SK-N-SH treated with all-trans-retinoic acid at 6 μM for 48 hours (cell line): ENCODE measurements around the gene DOCK7.
"Not testable (repeated sequence)": the region's sequence is repeated elsewhere in the genome, so short reads cannot be mapped to it uniquely, and the experiment has no call there.

ENCODE experiments used
- ATAC-seq: fragments of 200-7000 bp; cut with Tn5 transposase; 3 replicates; pipeline ENCODE4 v1.9.1; 2020; ENCODE audit warnings: mild to moderate bottlenecking, moderate library complexity
- ARNTL ChIP-seq: fragments of 450-650 bp; formaldehyde crosslinking; IDR thresholded peaks from 2 replicates; pipeline ENCODE4 v1.5.0; 2020; ENCODE audit warnings: low read depth, mild to moderate bottlenecking, moderate library complexity, borderline replicate concordance
- BACH2 ChIP-seq: fragments of 250-450 bp; sonication (Bioruptor Pico); IDR thresholded peaks from 2 replicates; pipeline ENCODE4 v1.9.0; 2021; ENCODE audit warnings: mild to moderate bottlenecking, borderline replicate concordance
- CSDC2 ChIP-seq: fragments of 250-450 bp; sonication (Bioruptor Pico); IDR thresholded peaks from 2 replicates; pipeline ENCODE4 v1.5.0; 2020; ENCODE audit warnings: mild to moderate bottlenecking, moderate library complexity
- ESRRG ChIP-seq: fragments of 250-450 bp; sonication (Bioruptor Pico); IDR thresholded peaks from 2 replicates; pipeline ENCODE4 v1.6.1; 2021; ENCODE audit warnings: mild to moderate bottlenecking
- GLIS3 ChIP-seq: fragments of 250-450 bp; sonication (Bioruptor Pico); IDR thresholded peaks from 2 replicates; pipeline ENCODE4 v1.5.0; 2020; ENCODE audit warnings: mild to moderate bottlenecking, moderate library complexity
- ISL1 ChIP-seq: fragments of 250-450 bp; sonication (Bioruptor Pico); IDR thresholded peaks from 2 replicates; pipeline ENCODE4 v2.1.2; 2022; ENCODE audit warnings: mild to moderate bottlenecking, moderate library complexity
- PPARA ChIP-seq: fragments of 250-450 bp; sonication (Bioruptor Pico); IDR thresholded peaks from 2 replicates; pipeline ENCODE4 v1.5.0; 2020; ENCODE audit warnings: mild to moderate bottlenecking, borderline replicate concordance
- RARB ChIP-seq: fragments of 250-450 bp; sonication (Bioruptor Pico); IDR thresholded peaks from 2 replicates; pipeline ENCODE4 v1.8.0; 2021; ENCODE audit warnings: mild to moderate bottlenecking, moderate library complexity
- TOX ChIP-seq: fragments of 250-450 bp; sonication (Bioruptor Pico); IDR thresholded peaks from 2 replicates; pipeline ENCODE4 v1.8.0; 2021; ENCODE audit warnings: mild to moderate bottlenecking, moderate library complexity, borderline replicate concordance
- ZC3H10 ChIP-seq: fragments of 250-450 bp; sonication (Bioruptor Pico); IDR thresholded peaks from 2 replicates; pipeline ENCODE4 v1.5.1; 2021; ENCODE audit warnings: mild to moderate bottlenecking, moderate library complexity
- ZFP3 ChIP-seq: fragments of 250-450 bp; sonication (Bioruptor Pico); IDR thresholded peaks from 2 replicates; pipeline ENCODE4 v1.5.0; 2020; ENCODE audit warnings: mild to moderate bottlenecking, moderate library complexity
- ZNF565 ChIP-seq: fragments of 450-650 bp; formaldehyde crosslinking; conservative IDR thresholded peaks from 2 replicates; pipeline ENCODE4 v1.5.0; 2020; ENCODE audit warnings: low read depth, mild to moderate bottlenecking, moderate library complexity
- ZNF70 ChIP-seq: fragments of 450-650 bp; formaldehyde crosslinking; IDR thresholded peaks from 2 replicates; pipeline ENCODE4 v1.5.0; 2020; ENCODE audit warnings: mild to moderate bottlenecking, moderate library complexity
- TF ChIP-seq, protein P1 (sequence below): fragments of 250-450 bp; sonication (Bioruptor Pico); IDR thresholded peaks from 2 replicates; pipeline ENCODE4 v1.8.0; 2021; ENCODE audit warnings: low read depth, mild to moderate bottlenecking, moderate library complexity, borderline replicate concordance
- TF ChIP-seq, protein P2 (sequence below): fragments of 250-450 bp; sonication (Bioruptor Pico); IDR thresholded peaks from 2 replicates; pipeline ENCODE4 v1.5.1; 2020; ENCODE audit warnings: low read depth, mild to moderate bottlenecking, moderate library complexity
- TF ChIP-seq, protein P3 (sequence below): fragments of 250-450 bp; sonication (Bioruptor Pico); IDR thresholded peaks from 2 replicates; pipeline ENCODE4 v1.5.0; 2020; ENCODE audit warnings: mild to moderate bottlenecking, moderate library complexity

The DOCK7 gene

DNA sequence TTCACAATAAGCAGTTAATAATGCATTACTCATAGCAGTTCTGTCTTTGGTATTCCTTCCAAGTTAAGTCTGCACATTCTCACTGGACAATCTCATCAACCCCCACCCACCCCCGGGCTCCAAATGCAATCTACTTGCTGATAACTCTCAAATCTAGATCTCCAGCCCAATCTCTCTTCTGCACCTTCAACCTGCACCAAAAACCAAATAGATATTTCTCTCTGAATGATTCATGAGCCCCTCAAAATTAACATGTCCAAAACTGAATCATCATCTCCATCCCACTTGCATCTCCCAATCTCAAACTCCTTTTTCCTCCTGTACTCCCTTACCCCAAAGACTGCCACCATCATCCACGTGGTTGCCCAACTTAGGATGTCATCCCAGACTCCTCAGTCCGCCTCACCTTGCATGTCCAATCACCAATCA lies 2.7 kb downstream of the DOCK7 start:
- ATAC-seq: no peak
- TF ChIP-seq ZFP3 (CRISPR knock-in tag) (no peak), ISL1 (peak; percentile 34; the same call in 1 of the 2 replicates)

DNA sequence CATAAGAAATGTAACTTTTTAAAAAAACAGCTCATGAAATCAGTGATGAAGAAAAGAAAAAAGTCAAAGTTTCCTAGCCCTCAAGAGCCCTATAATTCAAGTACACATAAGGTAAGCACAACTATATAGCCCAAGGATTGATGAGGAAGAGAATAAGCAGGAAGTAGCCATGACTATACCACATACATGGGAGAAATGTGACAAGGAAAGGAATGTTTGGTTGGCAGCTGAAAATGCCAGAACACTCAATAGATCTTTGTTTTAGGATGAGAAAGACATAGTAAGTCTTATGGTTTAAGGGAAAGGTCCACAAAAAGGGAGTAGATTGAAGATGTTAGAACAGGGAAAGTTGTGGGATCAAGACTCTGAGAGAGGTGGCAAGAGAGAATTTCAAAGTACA lies 5.7 kb downstream of the DOCK7 start:
- TF ChIP-seq BACH2 (no peak), RARB (CRISPR knock-in tag) (no peak), TOX (CRISPR knock-in tag) (no peak), GLIS3 (no peak), ESRRG (CRISPR knock-in tag) (no peak), ARNTL (CRISPR knock-in tag) (no peak), PPARA (CRISPR knock-in tag) (no peak)
- TF ChIP-seq, protein P1, sequence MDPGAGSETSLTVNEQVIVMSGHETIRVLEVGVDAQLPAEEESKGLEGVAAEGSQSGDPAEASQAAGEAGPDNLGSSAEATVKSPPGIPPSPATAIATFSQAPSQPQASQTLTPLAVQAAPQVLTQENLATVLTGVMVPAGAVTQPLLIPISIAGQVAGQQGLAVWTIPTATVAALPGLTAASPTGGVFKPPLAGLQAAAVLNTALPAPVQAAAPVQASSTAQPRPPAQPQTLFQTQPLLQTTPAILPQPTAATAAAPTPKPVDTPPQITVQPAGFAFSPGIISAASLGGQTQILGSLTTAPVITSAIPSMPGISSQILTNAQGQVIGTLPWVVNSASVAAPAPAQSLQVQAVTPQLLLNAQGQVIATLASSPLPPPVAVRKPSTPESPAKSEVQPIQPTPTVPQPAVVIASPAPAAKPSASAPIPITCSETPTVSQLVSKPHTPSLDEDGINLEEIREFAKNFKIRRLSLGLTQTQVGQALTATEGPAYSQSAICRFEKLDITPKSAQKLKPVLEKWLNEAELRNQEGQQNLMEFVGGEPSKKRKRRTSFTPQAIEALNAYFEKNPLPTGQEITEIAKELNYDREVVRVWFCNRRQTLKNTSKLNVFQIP (CRISPR knock-in tag): no peak
- TF ChIP-seq, all 23 proteins: peak for 0
- ATAC-seq: peak; percentile 19; the same call in 1 of the 3 replicates

DNA sequence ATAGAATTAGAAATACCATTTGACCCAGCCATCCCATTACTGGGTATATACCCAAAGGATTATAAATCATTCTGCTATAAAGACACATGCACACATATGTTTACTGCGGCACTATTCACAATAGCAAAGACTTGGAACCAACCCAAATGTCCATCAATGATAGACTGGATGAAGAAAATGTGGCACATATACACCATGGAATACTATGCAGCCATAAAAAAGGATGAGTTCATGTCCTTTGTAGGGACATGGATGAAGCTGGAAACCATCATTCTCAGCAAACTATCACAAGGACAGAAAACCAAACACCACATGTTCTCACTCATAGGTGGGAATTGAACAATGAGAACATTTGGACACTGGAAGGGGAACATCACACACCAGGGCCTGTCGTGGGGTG lies 7.2 kb downstream of the DOCK7 start:
- not testable (repeated sequence) for ATAC-seq

DNA sequence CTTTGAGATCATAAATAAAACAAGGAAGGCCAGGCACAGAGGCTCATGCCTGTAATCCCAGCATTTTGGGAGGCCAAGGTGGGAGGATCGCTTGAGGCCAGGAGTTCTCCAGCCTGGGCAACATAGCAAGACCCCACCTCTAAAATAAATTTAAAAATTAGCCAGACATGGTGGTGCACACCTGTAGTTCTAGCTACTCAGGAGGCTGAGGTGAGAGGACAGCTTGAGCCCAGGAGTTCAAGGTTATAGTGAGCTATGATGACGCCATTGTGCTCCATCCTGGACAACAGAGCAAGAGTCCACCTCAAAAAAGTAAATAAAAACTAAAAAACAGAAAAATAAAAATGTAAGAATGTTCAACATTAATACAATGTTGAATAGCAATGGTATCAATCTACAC lies 10.4 kb downstream of the DOCK7 start:
- not testable (repeated sequence) for ATAC-seq

DNA sequence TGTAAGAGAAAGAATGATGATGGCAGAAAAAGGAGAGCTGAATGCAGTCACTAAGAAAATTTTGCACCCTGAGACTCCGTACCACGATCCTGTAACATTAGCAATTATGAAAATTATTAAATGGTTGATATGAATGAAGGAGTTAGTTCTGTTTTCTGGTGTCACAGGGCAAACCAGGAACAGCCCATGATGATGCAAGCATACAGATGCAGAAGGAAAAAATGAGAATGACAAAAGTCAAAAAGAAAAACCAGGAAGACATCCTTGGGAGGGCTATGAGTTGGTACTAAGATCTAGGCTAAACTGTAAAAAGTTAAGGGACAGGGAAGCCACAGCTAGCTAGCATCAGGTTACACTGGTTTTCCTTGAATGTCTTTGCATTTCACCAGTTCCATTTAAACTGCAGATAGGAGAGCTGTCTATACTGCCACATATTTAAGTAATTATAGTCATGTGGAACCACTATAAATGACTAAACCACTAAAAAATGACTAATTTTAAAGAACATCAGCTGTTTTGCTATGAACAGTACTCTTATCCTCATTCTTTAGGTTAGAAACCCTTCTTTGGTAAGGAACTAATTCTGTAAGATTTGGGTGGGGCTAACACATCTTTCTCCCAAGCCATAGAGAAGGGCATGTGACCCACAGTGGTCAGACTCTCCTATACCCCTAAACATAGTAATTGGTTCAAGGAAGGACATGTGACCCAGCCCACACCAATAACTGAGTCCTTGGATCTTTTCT lies 11.4 kb downstream of the DOCK7 start:
- peak; percentile 93 for ATAC-seq

More for the DNA sequence above, 11.4 kb downstream of the DOCK7 start:
- TF ChIP-seq RARB (CRISPR knock-in tag): no peak
- TF ChIP-seq ISL1: no peak
- TF ChIP-seq, protein P1 (CRISPR knock-in tag): no peak
- TF ChIP-seq, protein P2, sequence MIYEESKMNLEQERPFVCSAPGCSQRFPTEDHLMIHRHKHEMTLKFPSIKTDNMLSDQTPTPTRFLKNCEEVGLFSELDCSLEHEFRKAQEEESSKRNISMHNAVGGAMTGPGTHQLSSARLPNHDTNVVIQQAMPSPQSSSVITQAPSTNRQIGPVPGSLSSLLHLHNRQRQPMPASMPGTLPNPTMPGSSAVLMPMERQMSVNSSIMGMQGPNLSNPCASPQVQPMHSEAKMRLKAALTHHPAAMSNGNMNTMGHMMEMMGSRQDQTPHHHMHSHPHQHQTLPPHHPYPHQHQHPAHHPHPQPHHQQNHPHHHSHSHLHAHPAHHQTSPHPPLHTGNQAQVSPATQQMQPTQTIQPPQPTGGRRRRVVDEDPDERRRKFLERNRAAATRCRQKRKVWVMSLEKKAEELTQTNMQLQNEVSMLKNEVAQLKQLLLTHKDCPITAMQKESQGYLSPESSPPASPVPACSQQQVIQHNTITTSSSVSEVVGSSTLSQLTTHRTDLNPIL (CRISPR knock-in tag): no peak
- TF ChIP-seq CSDC2: no peak
- TF ChIP-seq PPARA (CRISPR knock-in tag): no peak
- TF ChIP-seq ZC3H10 (CRISPR knock-in tag): no peak
- TF ChIP-seq GLIS3: no peak
- TF ChIP-seq ZNF565 (CRISPR knock-in tag): no peak
- TF ChIP-seq, protein P3, sequence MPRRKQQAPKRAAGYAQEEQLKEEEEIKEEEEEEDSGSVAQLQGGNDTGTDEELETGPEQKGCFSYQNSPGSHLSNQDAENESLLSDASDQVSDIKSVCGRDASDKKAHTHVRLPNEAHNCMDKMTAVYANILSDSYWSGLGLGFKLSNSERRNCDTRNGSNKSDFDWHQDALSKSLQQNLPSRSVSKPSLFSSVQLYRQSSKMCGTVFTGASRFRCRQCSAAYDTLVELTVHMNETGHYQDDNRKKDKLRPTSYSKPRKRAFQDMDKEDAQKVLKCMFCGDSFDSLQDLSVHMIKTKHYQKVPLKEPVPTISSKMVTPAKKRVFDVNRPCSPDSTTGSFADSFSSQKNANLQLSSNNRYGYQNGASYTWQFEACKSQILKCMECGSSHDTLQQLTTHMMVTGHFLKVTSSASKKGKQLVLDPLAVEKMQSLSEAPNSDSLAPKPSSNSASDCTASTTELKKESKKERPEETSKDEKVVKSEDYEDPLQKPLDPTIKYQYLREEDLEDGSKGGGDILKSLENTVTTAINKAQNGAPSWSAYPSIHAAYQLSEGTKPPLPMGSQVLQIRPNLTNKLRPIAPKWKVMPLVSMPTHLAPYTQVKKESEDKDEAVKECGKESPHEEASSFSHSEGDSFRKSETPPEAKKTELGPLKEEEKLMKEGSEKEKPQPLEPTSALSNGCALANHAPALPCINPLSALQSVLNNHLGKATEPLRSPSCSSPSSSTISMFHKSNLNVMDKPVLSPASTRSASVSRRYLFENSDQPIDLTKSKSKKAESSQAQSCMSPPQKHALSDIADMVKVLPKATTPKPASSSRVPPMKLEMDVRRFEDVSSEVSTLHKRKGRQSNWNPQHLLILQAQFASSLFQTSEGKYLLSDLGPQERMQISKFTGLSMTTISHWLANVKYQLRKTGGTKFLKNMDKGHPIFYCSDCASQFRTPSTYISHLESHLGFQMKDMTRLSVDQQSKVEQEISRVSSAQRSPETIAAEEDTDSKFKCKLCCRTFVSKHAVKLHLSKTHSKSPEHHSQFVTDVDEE: no peak
- TF ChIP-seq TOX (CRISPR knock-in tag): no peak
- TF ChIP-seq ZFP3 (CRISPR knock-in tag): no peak
- TF ChIP-seq ZNF70 (CRISPR knock-in tag): no peak
